ENCODE results near the gene TNKS2.
"Not testable (repeated sequence)": the region's sequence is repeated elsewhere in the genome, so short reads cannot be mapped to it uniquely, and the experiment has no call there.

The TNKS2 gene

GRCh38 chr10:91797874-91798648 lies at the start of gene TNKS2:
TNKS2 (plus strand) TSS chr10:91798426; CDS start chr10:91798691, 265 bp downstream.
- DNase-seq (ENCODE audit: low read depth) = peak; percentile 95

- DNase-seq (ENCODE audit: low read depth) = not testable (repeated sequence)
Measured at GRCh38 chr10:91749592-91749991, 48.6 kb upstream of the TNKS2 start.

- DNase-seq (ENCODE audit: low read depth) = peak; percentile 62
Measured at GRCh38 chr10:91756286-91756685, 41.9 kb upstream of the TNKS2 start.

- peak; percentile 75 for DNase-seq (ENCODE audit: low read depth)
Measured at GRCh38 chr10:91758303-91759146, 39.7 kb upstream of the TNKS2 start.

GRCh38 chr10:91759581-91759986 lies 38.6 kb upstream of the TNKS2 start:
- peak; percentile 76 for DNase-seq (ENCODE audit: low read depth)

GRCh38 chr10:91761721-91762120 lies 36.5 kb upstream of the TNKS2 start:
- no peak for DNase-seq (ENCODE audit: low read depth)

- DNase-seq (ENCODE audit: low read depth) = no peak
Measured at GRCh38 chr10:91762878-91763277, 35.3 kb upstream of the TNKS2 start.

- no peak for DNase-seq (ENCODE audit: low read depth)
Measured at GRCh38 chr10:91766676-91767075, 31.6 kb upstream of the TNKS2 start.

- DNase-seq (ENCODE audit: low read depth) = peak; percentile 60
Measured at GRCh38 chr10:91768123-91768522, 30.1 kb upstream of the TNKS2 start.

GRCh38 chr10:91771907-91772306 lies 26.3 kb upstream of the TNKS2 start:
- DNase-seq (ENCODE audit: low read depth) = no peak

GRCh38 chr10:91772461-91772860 lies 25.8 kb upstream of the TNKS2 start:
- no peak for DNase-seq (ENCODE audit: low read depth)

- DNase-seq (ENCODE audit: low read depth) = no peak
Measured at GRCh38 chr10:91772869-91773268, 25.4 kb upstream of the TNKS2 start.

GRCh38 chr10:91774571-91774970 lies 23.7 kb upstream of the TNKS2 start:
- DNase-seq (ENCODE audit: low read depth) = no peak

- no peak for DNase-seq (ENCODE audit: low read depth)
Measured at GRCh38 chr10:91775731-91776130, 22.5 kb upstream of the TNKS2 start.

- no peak for DNase-seq (ENCODE audit: low read depth)
Measured at GRCh38 chr10:91776266-91776665, 22.0 kb upstream of the TNKS2 start.

GRCh38 chr10:91778485-91778884 lies 19.7 kb upstream of the TNKS2 start:
- DNase-seq (ENCODE audit: low read depth) = no peak

GRCh38 chr10:91779011-91779605 lies 19.1 kb upstream of the TNKS2 start:
- no peak for DNase-seq (ENCODE audit: low read depth)

- no peak for DNase-seq (ENCODE audit: low read depth)
Measured at GRCh38 chr10:91782539-91782938, 15.7 kb upstream of the TNKS2 start.

GRCh38 chr10:91785830-91786229 lies 12.4 kb upstream of the TNKS2 start:
- DNase-seq (ENCODE audit: low read depth) = no peak

GRCh38 chr10:91787258-91787657 lies 11.0 kb upstream of the TNKS2 start:
- no peak for DNase-seq (ENCODE audit: low read depth)

GRCh38 chr10:91787810-91788209 lies 10.4 kb upstream of the TNKS2 start:
- DNase-seq (ENCODE audit: low read depth) = peak; percentile 11

GRCh38 chr10:91788527-91788926 lies 9.7 kb upstream of the TNKS2 start:
- no peak for DNase-seq (ENCODE audit: low read depth)

All from ELR (cell line).